IMR-90 (cell line): ENCODE measurements around the gene GNAT2. TPM values are rescaled to one million over a fixed set of nuclear protein-coding genes. Genes with fewer than 3 reads are reported as not detected.

Experiments
- ATAC-seq: fragments of 200-7000 bp; cut with Tn5 transposase; 2 replicates; pipeline ENCODE4 v1.9.1; 2020; ENCODE audit warnings: low read depth, mild to moderate bottlenecking, moderate library complexity
- BruUV-seq: library from RNA; stranded (reverse); fragments of 400-500 nt; replicated peaks from 2 replicates; lab custom pipeline; 2021; lab: Mats Ljungman, UMichigan
- CTCF ChIA-PET: fragments of 300-600 bp; formaldehyde crosslinking; extraction: SDS; loops from one replicate; lab custom pipeline; 2021; ENCODE audit warnings: antibody characterized with exemption; lab: Yijun Ruan, JAX
- POLR2A ChIA-PET: fragments of 300-600 bp; sonication (Branson Sonifier 250); formaldehyde crosslinking; loops from one replicate; lab custom pipeline; 2022; ENCODE audit warnings: antibody characterized with exemption; ENCODE audit not compliant: unreplicated experiment; lab: Charles Lee
- DNase-seq: peaks from one replicate; pipeline ENCODE4 v3.0.0; 2013
- H2AFZ ChIP-seq: replicated peaks from 2 replicates; pipeline ENCODE3; 2013; ENCODE audit warnings: low read length, mild to moderate bottlenecking; ENCODE audit not compliant: poor library complexity
- H2AK5ac ChIP-seq: 2 replicates; pipeline ENCODE4 v1.6.1; 2013; ENCODE audit warnings: low read depth, low read length, inconsistent platforms
- H2AK9ac ChIP-seq: replicated peaks from 2 replicates; pipeline ENCODE3; 2013; ENCODE audit warnings: mild to moderate bottlenecking, low read depth, low read length, moderate library complexity; ENCODE audit not compliant: poor library complexity
- H2BK120ac ChIP-seq: 2 replicates; pipeline ENCODE4 v1.6.1; 2013; ENCODE audit warnings: low read depth, low read length, inconsistent platforms
- H2BK15ac ChIP-seq: 3 replicates; pipeline ENCODE4 v1.6.1; 2013; ENCODE audit warnings: low read depth, low read length, inconsistent platforms
- H2BK20ac ChIP-seq: 2 replicates; pipeline ENCODE4 v1.6.1; 2013; ENCODE audit warnings: low read depth, mild to moderate bottlenecking, inconsistent platforms, low read length, moderate library complexity
- H2BK5ac ChIP-seq: 2 replicates; pipeline ENCODE4 v1.6.1; 2013; ENCODE audit warnings: mild to moderate bottlenecking, low read depth, low read length, inconsistent platforms; ENCODE audit not compliant: poor library complexity, severe bottlenecking
- H3K14ac ChIP-seq: replicated peaks from 2 replicates; pipeline ENCODE4 v1.6.1; 2013; ENCODE audit warnings: low read depth, low read length, inconsistent platforms
- H3K18ac ChIP-seq: 2 replicates; pipeline ENCODE4 v1.6.1; 2013; ENCODE audit warnings: low read depth, low read length, control low read depth
- H3K23ac ChIP-seq: 2 replicates; pipeline ENCODE4 v1.6.1; 2013; ENCODE audit warnings: low read depth, low read length, inconsistent platforms
- H3K27ac ChIP-seq: 2 replicates; pipeline ENCODE4 v1.5.1; 2013; ENCODE audit warnings: mild to moderate bottlenecking, control low read depth, low read length; ENCODE audit not compliant: insufficient read depth
- H3K27me3 ChIP-seq: 2 replicates; pipeline ENCODE4 v1.6.1; 2013; ENCODE audit warnings: low read length; ENCODE audit not compliant: control insufficient read depth, insufficient read depth
- H3K36me3 ChIP-seq: 2 replicates; pipeline ENCODE4 v1.6.1; 2013; ENCODE audit warnings: low read length, mixed read lengths; ENCODE audit not compliant: control insufficient read depth, insufficient read depth
- H3K4ac ChIP-seq: 2 replicates; pipeline ENCODE4 v1.6.1; 2013; ENCODE audit warnings: low read depth, low read length, inconsistent platforms
- H3K4me1 ChIP-seq: 2 replicates; pipeline ENCODE4 v1.6.1; 2013; ENCODE audit warnings: low read length, mixed read lengths; ENCODE audit not compliant: control insufficient read depth, insufficient read depth
- H3K4me2 ChIP-seq: 2 replicates; pipeline ENCODE4 v1.6.1; 2013; ENCODE audit warnings: low read depth, mild to moderate bottlenecking, control low read depth, low read length, moderate library complexity
- H3K4me3 ChIP-seq: 2 replicates; pipeline ENCODE4 v1.5.1; 2013; ENCODE audit warnings: low read depth, mild to moderate bottlenecking, control low read depth, low read length, moderate library complexity; ENCODE audit not compliant: insufficient read depth
- H3K56ac ChIP-seq: 2 replicates; pipeline ENCODE4 v1.6.1; 2013; ENCODE audit warnings: low read length, inconsistent platforms; ENCODE audit not compliant: insufficient read depth; ENCODE audit errors: extremely low read depth
- H3K79me1 ChIP-seq, 2 experiments: 2 replicates each; pipeline ENCODE4 v1.6.1; 2013; ENCODE audit warnings: low read length in 2 of 2, inconsistent platforms in 1 of 2, low read depth in 1 of 2
- H3K9ac ChIP-seq: 2 replicates; pipeline ENCODE4 v1.6.1; 2013; ENCODE audit warnings: low read depth, low read length, control low read depth
- H3K9me1 ChIP-seq: 2 replicates; pipeline ENCODE4 v1.6.1; 2013; ENCODE audit warnings: low read length, inconsistent platforms; ENCODE audit not compliant: insufficient read depth
- H3K9me3 ChIP-seq: 2 replicates; pipeline ENCODE4 v1.6.1; 2013; ENCODE audit warnings: low read length; ENCODE audit not compliant: control insufficient read depth, insufficient read depth
- H4K20me1 ChIP-seq: 2 replicates; pipeline ENCODE4 v1.6.1; 2013; ENCODE audit warnings: low read length, inconsistent platforms; ENCODE audit not compliant: insufficient read depth
- H4K5ac ChIP-seq: 2 replicates; pipeline ENCODE4 v1.6.1; 2013; ENCODE audit warnings: mild to moderate bottlenecking, low read depth, low read length, control low read depth
- H4K8ac ChIP-seq, 2 experiments: 2 replicates each; pipeline ENCODE4 v1.6.1; 2013; ENCODE audit warnings: low read depth in 2 of 2, low read length in 2 of 2, control low read depth in 1 of 2, inconsistent platforms in 1 of 2
- H4K91ac ChIP-seq: 2 replicates; pipeline ENCODE4 v1.6.1; 2013; ENCODE audit warnings: low read depth, low read length, inconsistent platforms; ENCODE audit not compliant: insufficient read depth
- BHLHE40 ChIP-seq: fragments of 150-350 bp; IDR thresholded peaks from 2 replicates; pipeline ENCODE4 v1.6.1; 2016; ENCODE audit warnings: mild to moderate bottlenecking, low read depth, low read length
- CEBPB ChIP-seq: IDR thresholded peaks from 2 replicates; pipeline ENCODE4 v1.6.1; 2012; ENCODE audit warnings: low read depth, low read length, improper control_type of control experiment
- CHD1 ChIP-seq: IDR thresholded peaks from 2 replicates; pipeline ENCODE4 v1.6.1; 2012; ENCODE audit warnings: low read depth, low read length, improper control_type of control experiment
- FOS ChIP-seq: fragments of 150-350 bp; IDR thresholded peaks from 2 replicates; pipeline ENCODE4 v1.6.1; 2016; ENCODE audit warnings: low read depth, low read length
- MAFK ChIP-seq: IDR thresholded peaks from 2 replicates; pipeline ENCODE4 v1.6.1; 2012; ENCODE audit warnings: low read depth, low read length, improper control_type of control experiment
- MAZ ChIP-seq: IDR thresholded peaks from 2 replicates; pipeline ENCODE4 v1.6.1; 2012; ENCODE audit warnings: low read depth, mild to moderate bottlenecking, low read length, improper control_type of control experiment, moderate library complexity, borderline replicate concordance
- MXI1 ChIP-seq: IDR thresholded peaks from 2 replicates; pipeline ENCODE4 v1.6.1; 2012; ENCODE audit warnings: low read depth, mild to moderate bottlenecking, low read length, moderate library complexity, borderline replicate concordance
- POLR2A ChIP-seq: IDR thresholded peaks from 2 replicates; pipeline ENCODE4 v1.6.1; 2012; ENCODE audit warnings: mild to moderate bottlenecking, low read depth, low read length
- RAD21 ChIP-seq: IDR thresholded peaks from 2 replicates; pipeline ENCODE4 v1.6.1; 2012; ENCODE audit warnings: low read length, improper control_type of control experiment
- RCOR1 ChIP-seq: IDR thresholded peaks from 2 replicates; pipeline ENCODE4 v1.6.1; 2012; ENCODE audit warnings: mild to moderate bottlenecking, low read length, improper control_type of control experiment; ENCODE audit not compliant: insufficient replicate concordance
- RFX5 ChIP-seq: IDR thresholded peaks from 2 replicates; pipeline ENCODE4 v1.8.0; 2012; ENCODE audit warnings: low read depth, mild to moderate bottlenecking, low read length, moderate library complexity
- WGBS, 2 experiments: methylation state at CpG; one replicate each; pipeline versions ENCODE4 v1.1.5 to v1.1.7; 2013; ENCODE audit warnings: missing lambda C conversion rate in 2 of 2; ENCODE audit not compliant: insufficient read length in 1 of 2; ENCODE audit errors: extremely low coverage in 2 of 2; 5-methylcytosine and 5-hydroxymethylcytosine counted together
- dilution Hi-C: fragments of 300-500 bp; cut with HindIII; formaldehyde crosslinking; loops from one replicate; pipeline ENCODE4 v1.14.3; 2018; ENCODE audit warnings: low sequenced_read_pairs; ENCODE audit not compliant: unreplicated experiment
- in situ Hi-C: fragments of 300-500 bp; cut with MboI; formaldehyde crosslinking; loops from 3 replicates; pipeline ENCODE4 v1.14.3; 2019; ENCODE audit warnings: low sequenced_read_pairs, inconsistent platforms, mixed read lengths
- intact Hi-C: fragments of 100-400 bp; cut with micrococcal nuclease; formaldehyde crosslinking; loops from 2 replicates; pipeline ENCODE4 v1.10.0; 2022
- polyA plus RNA-seq, 3 experiments: library from polyadenylated mRNA; depleted of rRNA; stranded (reverse); fragments of >200 nt; gene quantifications; 2 replicates each; pipeline ENCODE4 v1.2.3, GENCODE V29; 2012; ENCODE audit warnings: low replicate concordance in 1 of 3
- total RNA-seq: library from RNA; depleted of rRNA; stranded (reverse); fragments of >200 nt; gene quantifications from 2 replicates; pipeline ENCODE4 v1.2.3, GENCODE V29; 2012
- TF ChIP-seq, protein P1 (sequence below): conservative IDR thresholded peaks from 2 replicates; pipeline ENCODE4 v1.5.1; 2012; ENCODE audit warnings: mild to moderate bottlenecking, low read depth, low read length, improper control_type of control experiment
- TF ChIP-seq, protein P2 (sequence below): fragments of 150-350 bp; IDR thresholded peaks from 2 replicates; pipeline ENCODE4 v1.6.1; 2016; ENCODE audit warnings: low read depth, mild to moderate bottlenecking, low read length, moderate library complexity, borderline replicate concordance

Gene GNAT2
- total and polyA plus RNA-seq, 2 of the 4 experiments (the other 2 are of a cell fraction) = 0.17 to 0.36 TPM

GRCh38 chr1:109615879-109616278, 3.5 kb downstream of the GNAT2 start:
- Histone ChIP-seq H4K20me1 (0 out of 2 replicates have a peak, but pooled peaks cover under 1% of the 10 kb centered on the region), H3K4ac (peak overlapping the region; percentile 88; the same call in 1 of the 2 replicates), H2BK120ac (peak overlapping the region; percentile 81), H2BK15ac (peak overlapping the region; percentile 80; the same call in 2 of the 3 replicates), H2BK20ac (0 out of 2 replicates have a peak overlapping the region, but pooled peaks have one; percentile 83), H2AFZ (peak overlapping the region; percentile 11), H3K9me3 (no peaks in the 10 kb centered on the region), H3K4me3 (no peak overlapping the region), H3K27me3 (no peaks in the 10 kb centered on the region), H3K18ac (peak overlapping the region; percentile 22; the same call in 1 of the 2 replicates), H3K9ac (no peak overlapping the region; the same call in 1 of the 2 replicates), H3K9me1 (peaks cover 50% of the 10 kb centered on the region), H4K91ac (peak overlapping the region; percentile 58), H3K36me3 (no peaks in the 10 kb centered on the region), H3K4me2 (no peak overlapping the region), H3K4me1 (peaks cover 29% of the 10 kb centered on the region), H3K27ac (no peak overlapping the region), H2AK5ac (peak overlapping the region; percentile 76), H3K79me1 (peaks cover 16 to 65% of the 10 kb centered on the region in 2 experiments; a peak in 3 of 4 replicates), H3K56ac (no peak overlapping the region), H2AK9ac (no peak overlapping the region), H4K8ac (peak overlapping the region; percentile 63 to 86; a peak in 3 of 4 replicates), H2BK5ac (peak overlapping the region; percentile 90), H3K14ac (peak overlapping the region; percentile 85), H3K23ac (peak overlapping the region; percentile 55; the same call in 1 of the 2 replicates), H4K5ac (0 out of 2 replicates have a peak overlapping the region, but pooled peaks have one; percentile 1)
- ChIA-PET CTCF (no interaction called here), POLR2A (no interaction called here)
- ATAC-seq (no peak), DNase-seq (peak; percentile 46)
- TF ChIP-seq RAD21 = no peak
- TF ChIP-seq MAZ = no peak
- TF ChIP-seq CHD1 = no peak
- TF ChIP-seq, protein P1, sequence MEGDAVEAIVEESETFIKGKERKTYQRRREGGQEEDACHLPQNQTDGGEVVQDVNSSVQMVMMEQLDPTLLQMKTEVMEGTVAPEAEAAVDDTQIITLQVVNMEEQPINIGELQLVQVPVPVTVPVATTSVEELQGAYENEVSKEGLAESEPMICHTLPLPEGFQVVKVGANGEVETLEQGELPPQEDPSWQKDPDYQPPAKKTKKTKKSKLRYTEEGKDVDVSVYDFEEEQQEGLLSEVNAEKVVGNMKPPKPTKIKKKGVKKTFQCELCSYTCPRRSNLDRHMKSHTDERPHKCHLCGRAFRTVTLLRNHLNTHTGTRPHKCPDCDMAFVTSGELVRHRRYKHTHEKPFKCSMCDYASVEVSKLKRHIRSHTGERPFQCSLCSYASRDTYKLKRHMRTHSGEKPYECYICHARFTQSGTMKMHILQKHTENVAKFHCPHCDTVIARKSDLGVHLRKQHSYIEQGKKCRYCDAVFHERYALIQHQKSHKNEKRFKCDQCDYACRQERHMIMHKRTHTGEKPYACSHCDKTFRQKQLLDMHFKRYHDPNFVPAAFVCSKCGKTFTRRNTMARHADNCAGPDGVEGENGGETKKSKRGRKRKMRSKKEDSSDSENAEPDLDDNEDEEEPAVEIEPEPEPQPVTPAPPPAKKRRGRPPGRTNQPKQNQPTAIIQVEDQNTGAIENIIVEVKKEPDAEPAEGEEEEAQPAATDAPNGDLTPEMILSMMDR = no peak
- TF ChIP-seq, protein P2, sequence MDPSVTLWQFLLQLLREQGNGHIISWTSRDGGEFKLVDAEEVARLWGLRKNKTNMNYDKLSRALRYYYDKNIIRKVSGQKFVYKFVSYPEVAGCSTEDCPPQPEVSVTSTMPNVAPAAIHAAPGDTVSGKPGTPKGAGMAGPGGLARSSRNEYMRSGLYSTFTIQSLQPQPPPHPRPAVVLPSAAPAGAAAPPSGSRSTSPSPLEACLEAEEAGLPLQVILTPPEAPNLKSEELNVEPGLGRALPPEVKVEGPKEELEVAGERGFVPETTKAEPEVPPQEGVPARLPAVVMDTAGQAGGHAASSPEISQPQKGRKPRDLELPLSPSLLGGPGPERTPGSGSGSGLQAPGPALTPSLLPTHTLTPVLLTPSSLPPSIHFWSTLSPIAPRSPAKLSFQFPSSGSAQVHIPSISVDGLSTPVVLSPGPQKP = no peak
- no peak for TF ChIP-seq MAFK
- no peak for TF ChIP-seq BHLHE40
- no peak for TF ChIP-seq POLR2A
- no peak for TF ChIP-seq RFX5
- no peak for TF ChIP-seq FOS
- no peak for TF ChIP-seq MXI1
- TF ChIP-seq RCOR1 = no peak
- no peak for TF ChIP-seq CEBPB
- no TSS peak for BruUV-seq
- dilution Hi-C loops (no loop called here), in situ Hi-C loops (no loop called here), intact Hi-C loops (no loop called here)
- no CpG with 5 or more reads among the region's 3 CpGs for WGBS, 2 experiments
